Kidney (tissue), 14 donors: ENCODE measurements around the gene SLC43A1. TPM values are rescaled to one million over a fixed set of nuclear protein-coding genes. Genes with fewer than 3 reads are reported as not detected.

ENCODE experiments used
- DNase-seq, 5 donors: peaks; one replicate each; pipeline ENCODE4 v3.0.0-alpha.2; 2013 to 2020
- FAIRE-seq: peaks from 2 replicates; lab custom pipeline; 2012; peaks lifted over from hg19 to GRCh38; lab: Jason Lieb, UNC
- H3K27ac ChIP-seq, 2 donors: one replicate each; pipeline ENCODE4 v1.7.0; 2013; ENCODE audit warnings: low read depth in 2 of 2, low read length in 2 of 2, inconsistent platforms in 1 of 2
- H3K27me3 ChIP-seq: one replicate; pipeline ENCODE4 v1.7.1; 2013; ENCODE audit warnings: low read length, inconsistent platforms; ENCODE audit not compliant: control insufficient read depth, insufficient read depth
- H3K36me3 ChIP-seq, 3 donors: one replicate each; pipeline versions ENCODE4 v1.7.0 to v1.7.1; 2013; ENCODE audit warnings: low read length in 3 of 3, control low read depth in 1 of 3, inconsistent platforms in 1 of 3; ENCODE audit not compliant: insufficient read depth in 3 of 3, control insufficient read depth in 2 of 3
- H3K4me1 ChIP-seq, 3 donors: one replicate each; pipeline versions ENCODE4 v1.7.0 to v1.7.1; 2013; ENCODE audit warnings: low read length in 3 of 3, inconsistent platforms in 1 of 3, low read depth in 1 of 3; ENCODE audit not compliant: control insufficient read depth in 2 of 3, insufficient read depth in 2 of 3
- H3K4me3 ChIP-seq, 3 donors: one replicate each; pipeline versions ENCODE4 v1.7.0 to v1.8.1; 2013; ENCODE audit warnings: low read length in 3 of 3, control low read depth in 1 of 3, inconsistent platforms in 1 of 3
- H3K9ac ChIP-seq, 3 donors: one replicate each; pipeline versions ENCODE4 v1.7.0 to v1.7.1; 2013; ENCODE audit warnings: low read length in 3 of 3, control low read depth in 1 of 3, inconsistent platforms in 1 of 3
- H3K9me3 ChIP-seq, 3 donors: one replicate each; pipeline versions ENCODE4 v1.7.0 to v1.7.1; 2013; ENCODE audit warnings: low read length in 3 of 3, control low read depth in 1 of 3, inconsistent platforms in 1 of 3; ENCODE audit not compliant: control insufficient read depth in 2 of 3, insufficient read depth in 1 of 3
- CTCF ChIP-seq: IDR thresholded peaks from 3 replicates; pipeline ENCODE4 v1.5.1; 2012; ENCODE audit warnings: mild to moderate bottlenecking, moderate library complexity, borderline replicate concordance; ENCODE audit not compliant: insufficient read depth; ENCODE audit errors: extremely low read depth
- intact Hi-C: fragments of 100-400 bp; cut with DNase I; formaldehyde crosslinking; loops from one replicate; pipeline ENCODE4 v1.11.1; 2022
- polyA plus RNA-seq: library from polyadenylated mRNA; stranded (reverse); fragments of 350-450 nt; fragmentation: Illumina TruSeq; extraction: RNeasy Lipid Tissue Mini Kit (QIAGEN cat#74804); gene quantifications from one replicate; pipeline ENCODE4 v1.2.3, GENCODE V29; 2014; ENCODE audit warnings: low read depth, low replicate concordance; ENCODE audit not compliant: insufficient read depth
- total RNA-seq: library from RNA; stranded (reverse); fragmentation: NEBNext Ultra II Directional; extraction: Animal tissue kit (Norgen Biotek cat#: 25700); gene quantifications from one replicate; pipeline ENCODE4 v1.2.1, GENCODE V29; 2021
- donor health status: control.
- donor health status: control.
- donor health status: control.
- donor health status: control.
- donor health status: control.
- donor health status: DM: yes; HTN: yes; CAD: no.
- donor health status: Normal renal cell carcinoma (clear cell type).

Gene SLC43A1
- total and polyA plus RNA-seq, 2 donors from 2014 or later: 4.1 to 16.6 TPM

- no peaks in the 10 kb centered on the region for H3K9me3 ChIP-seq
- no peak overlapping the region for H3K9ac ChIP-seq
- H3K27ac ChIP-seq: no peak overlapping the region
- H3K4me1 ChIP-seq: no peaks in the 10 kb centered on the region
- no peak for FAIRE-seq
- no peaks in the 10 kb centered on the region for H3K27me3 ChIP-seq
- no peak overlapping the region for H3K4me3 ChIP-seq
- TF ChIP-seq CTCF: no peak
- DNase-seq: no peak
- intact Hi-C loops: no loop called here
- no peaks in the 10 kb centered on the region for H3K36me3 ChIP-seq
Observed at GRCh38 chr11:57438345-57439285, 76.9 kb downstream of the SLC43A1 start.

DNA sequence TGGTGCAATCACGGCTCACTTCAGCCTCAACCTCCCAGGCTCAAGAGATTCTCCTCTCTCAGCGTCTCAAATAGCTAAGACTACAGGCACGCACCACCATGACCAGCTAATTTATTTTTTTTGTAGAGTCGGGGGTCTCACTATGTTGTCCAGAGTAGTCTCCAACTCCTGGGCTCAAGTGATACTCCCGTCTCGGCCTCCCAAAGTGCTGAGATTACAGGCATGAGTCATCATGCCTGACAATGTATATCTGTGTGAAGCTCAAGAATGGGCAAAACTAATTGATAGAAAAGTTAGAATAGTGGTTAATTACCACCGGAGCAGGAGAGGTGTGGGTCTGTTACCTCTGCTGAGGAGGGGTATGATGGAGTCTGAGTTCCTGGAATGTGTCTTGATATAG is 79.5 kb downstream of the SLC43A1 start:
- no peak for FAIRE-seq
- no peak for DNase-seq

GRCh38 chr11:57434640-57435546 is 80.6 kb downstream of the SLC43A1 start:
- no peak for TF ChIP-seq CTCF
- FAIRE-seq: no peak
- no peak overlapping the region for H3K9ac ChIP-seq
- H3K4me1 ChIP-seq: no peaks in the 10 kb centered on the region
- intact Hi-C loops: no loop called here
- DNase-seq: no peak
- no peaks in the 10 kb centered on the region for H3K27me3 ChIP-seq
- H3K4me3 ChIP-seq: no peak overlapping the region
- no peaks in the 10 kb centered on the region for H3K9me3 ChIP-seq
- no peaks in the 10 kb centered on the region for H3K36me3 ChIP-seq
- H3K27ac ChIP-seq: no peak overlapping the region

More for the DNA sequence above, 79.5 kb downstream of the SLC43A1 start:
- H3K4me1 ChIP-seq: no peaks in the 10 kb centered on the region
- H3K36me3 ChIP-seq: no peaks in the 10 kb centered on the region
- no peak overlapping the region for H3K4me3 ChIP-seq
- no peak overlapping the region for H3K9ac ChIP-seq
- H3K9me3 ChIP-seq: no peaks in the 10 kb centered on the region
- no peaks in the 10 kb centered on the region for H3K27me3 ChIP-seq
- intact Hi-C loops: no loop called here
- H3K27ac ChIP-seq: no peak overlapping the region
- no peak for TF ChIP-seq CTCF

Other genes starting within 250 kb of the SLC43A1 start
- gene TNKS1BP1, start 190.8 kb downstream of the SLC43A1 start, total RNA-seq: 206 TPM
- 53.3 TPM for gene TNKS1BP1, start 190.8 kb downstream of the SLC43A1 start, polyA plus RNA-seq
- 78.5 TPM for gene SSRP1, start 179.8 kb downstream of the SLC43A1 start, total RNA-seq
- 44.5 TPM for gene SSRP1, start 179.8 kb downstream of the SLC43A1 start, polyA plus RNA-seq
- gene P2RX3, start 177.3 kb downstream of the SLC43A1 start, total RNA-seq: not detected
- not detected for gene P2RX3, start 177.3 kb downstream of the SLC43A1 start, polyA plus RNA-seq
- not detected for gene PRG3, start 134.6 kb downstream of the SLC43A1 start, total RNA-seq
- not detected for gene PRG3, start 134.6 kb downstream of the SLC43A1 start, polyA plus RNA-seq
- 0.22 TPM for gene PRG2, start 125.1 kb downstream of the SLC43A1 start, total RNA-seq
- gene PRG2, start 125.1 kb downstream of the SLC43A1 start, polyA plus RNA-seq: not detected
- 39.8 TPM for gene SLC43A3, start 88.6 kb downstream of the SLC43A1 start, total RNA-seq
- gene SLC43A3, start 88.6 kb downstream of the SLC43A1 start, polyA plus RNA-seq: 6.0 TPM
- 2.6 TPM for gene RTN4RL2, start 55.2 kb downstream of the SLC43A1 start, total RNA-seq
- gene RTN4RL2, start 55.2 kb downstream of the SLC43A1 start, polyA plus RNA-seq: 5.5 TPM
- gene TIMM10, start 15.1 kb upstream of the SLC43A1 start, total RNA-seq: 38.6 TPM
- gene TIMM10, start 15.1 kb upstream of the SLC43A1 start, polyA plus RNA-seq: 174 TPM
- not detected for gene SMTNL1, start 21.9 kb upstream of the SLC43A1 start, total RNA-seq
- gene SMTNL1, start 21.9 kb upstream of the SLC43A1 start, polyA plus RNA-seq: not detected
- 71.4 TPM for gene UBE2L6, start 52.0 kb upstream of the SLC43A1 start, total RNA-seq
- 73.9 TPM for gene UBE2L6, start 52.0 kb upstream of the SLC43A1 start, polyA plus RNA-seq
- gene SERPING1, start 82.0 kb upstream of the SLC43A1 start, total RNA-seq: 785 TPM
- 361 TPM for gene SERPING1, start 82.0 kb upstream of the SLC43A1 start, polyA plus RNA-seq
- 0.82 TPM for gene YPEL4, start 134.2 kb upstream of the SLC43A1 start, total RNA-seq
- gene YPEL4, start 134.2 kb upstream of the SLC43A1 start, polyA plus RNA-seq: 0.88 TPM
- gene CLP1, start 142.1 kb upstream of the SLC43A1 start, total RNA-seq: 12.2 TPM
- 8.5 TPM for gene CLP1, start 142.1 kb upstream of the SLC43A1 start, polyA plus RNA-seq
- 90.2 TPM for gene ZDHHC5, start 152.4 kb upstream of the SLC43A1 start, total RNA-seq
- 28.3 TPM for gene ZDHHC5, start 152.4 kb upstream of the SLC43A1 start, polyA plus RNA-seq
- gene MED19, start 196.5 kb upstream of the SLC43A1 start, total RNA-seq: 15.2 TPM
- 26.1 TPM for gene MED19, start 196.5 kb upstream of the SLC43A1 start, polyA plus RNA-seq
- 86.1 TPM for gene TMX2, start 196.9 kb upstream of the SLC43A1 start, total RNA-seq
- 133 TPM for gene TMX2, start 196.9 kb upstream of the SLC43A1 start, polyA plus RNA-seq
- 115 TPM for gene SELENOH, start 225.8 kb upstream of the SLC43A1 start, total RNA-seq
- 159 TPM for gene SELENOH, start 225.8 kb upstream of the SLC43A1 start, polyA plus RNA-seq
- not detected for gene BTBD18, start 236.1 kb upstream of the SLC43A1 start, total RNA-seq
- gene BTBD18, start 236.1 kb upstream of the SLC43A1 start, polyA plus RNA-seq: not detected
- 272 TPM for gene CTNND1, start 246.1 kb upstream of the SLC43A1 start, total RNA-seq
- 52.7 TPM for gene CTNND1, start 246.1 kb upstream of the SLC43A1 start, polyA plus RNA-seq